Measurements from ENCODE around the gene SPNS1. TPM values are rescaled to one million over a fixed set of nuclear protein-coding genes. Genes with fewer than 3 reads are reported as not detected.

SPNS1 gene
- total RNA-seq, 3 donors from 2014 or later, result 15.1 to 19.5 (median 17.8) TPM

DNA sequence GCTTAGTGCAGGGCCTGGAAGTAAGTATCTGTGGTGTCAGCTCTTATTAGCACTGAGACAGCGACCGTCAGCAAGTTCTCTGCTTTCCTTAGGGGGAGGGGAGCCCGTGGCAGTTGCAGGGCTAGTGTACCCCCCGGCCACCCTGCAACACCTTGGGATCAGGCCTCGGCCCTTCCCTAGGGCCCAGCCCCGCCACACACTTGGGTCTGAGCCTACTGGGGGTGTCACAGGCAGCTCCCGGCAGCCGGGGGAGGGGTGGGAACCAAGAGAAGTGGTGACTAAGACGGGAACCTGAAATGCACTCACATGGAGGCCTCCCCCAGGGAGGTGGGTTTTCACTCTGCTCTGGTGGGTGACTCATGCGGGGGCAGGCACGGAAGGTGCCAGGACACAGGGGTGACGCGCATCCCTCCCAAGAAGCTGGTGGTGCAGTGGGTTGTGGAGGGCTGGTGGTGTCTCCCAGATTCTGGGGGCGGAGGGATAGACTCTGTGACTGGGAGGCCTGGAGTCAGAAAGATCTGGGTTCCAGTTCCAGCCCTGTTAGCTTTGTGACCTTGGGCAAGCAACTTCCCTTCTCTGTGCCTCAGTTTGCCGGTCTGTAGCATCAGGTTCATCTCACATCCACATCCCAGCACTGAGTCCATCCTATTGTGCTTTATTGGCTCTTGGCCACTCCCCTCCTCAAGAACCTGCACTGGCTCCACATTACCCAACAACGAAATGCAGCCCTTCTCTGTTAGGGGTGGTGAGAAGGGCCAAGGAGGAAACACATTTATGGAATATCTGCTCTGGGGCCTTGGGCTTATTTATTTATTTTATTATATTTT is 54.8 kb downstream of the SPNS1 start:
- Histone ChIP-seq H3K27ac (no peak overlapping the region), H3K9me3 (no peaks in the 10 kb centered on the region), H3K27me3 (no peaks in the 10 kb centered on the region), H3K36me3 (no peaks in the 10 kb centered on the region), H3K4me1 (no peaks in the 10 kb centered on the region), H3K4me3 (no peak overlapping the region)
- peak in 1 of 2 donors; percentile 44 for DNase-seq (ENCODE audit: low spot score in 2 of 2)
- TF ChIP-seq POLR2AphosphoS5 (IDR thresholded peaks at IDR 0.05), result no peak
- TF ChIP-seq POLR2A (IDR thresholded peaks at IDR 0.05), result no peak
- TF ChIP-seq, protein P1, sequence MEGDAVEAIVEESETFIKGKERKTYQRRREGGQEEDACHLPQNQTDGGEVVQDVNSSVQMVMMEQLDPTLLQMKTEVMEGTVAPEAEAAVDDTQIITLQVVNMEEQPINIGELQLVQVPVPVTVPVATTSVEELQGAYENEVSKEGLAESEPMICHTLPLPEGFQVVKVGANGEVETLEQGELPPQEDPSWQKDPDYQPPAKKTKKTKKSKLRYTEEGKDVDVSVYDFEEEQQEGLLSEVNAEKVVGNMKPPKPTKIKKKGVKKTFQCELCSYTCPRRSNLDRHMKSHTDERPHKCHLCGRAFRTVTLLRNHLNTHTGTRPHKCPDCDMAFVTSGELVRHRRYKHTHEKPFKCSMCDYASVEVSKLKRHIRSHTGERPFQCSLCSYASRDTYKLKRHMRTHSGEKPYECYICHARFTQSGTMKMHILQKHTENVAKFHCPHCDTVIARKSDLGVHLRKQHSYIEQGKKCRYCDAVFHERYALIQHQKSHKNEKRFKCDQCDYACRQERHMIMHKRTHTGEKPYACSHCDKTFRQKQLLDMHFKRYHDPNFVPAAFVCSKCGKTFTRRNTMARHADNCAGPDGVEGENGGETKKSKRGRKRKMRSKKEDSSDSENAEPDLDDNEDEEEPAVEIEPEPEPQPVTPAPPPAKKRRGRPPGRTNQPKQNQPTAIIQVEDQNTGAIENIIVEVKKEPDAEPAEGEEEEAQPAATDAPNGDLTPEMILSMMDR (IDR thresholded peaks at IDR 0.05), result no peak
- intact Hi-C loops (cut with DNase I; ENCODE audit: low total_unique reads), result no loop called here

- TF ChIP-seq POLR2AphosphoS5 (IDR thresholded peaks at IDR 0.05) (no peak), POLR2A (IDR thresholded peaks at IDR 0.05) (no peak)
- TF ChIP-seq, protein P1 (IDR thresholded peaks at IDR 0.05), result no peak
- no peak overlapping the region for H3K27ac ChIP-seq
- intact Hi-C loops (cut with DNase I; ENCODE audit: low total_unique reads), result no loop called here
- H3K27me3 ChIP-seq, result no peaks in the 10 kb centered on the region
- H3K4me3 ChIP-seq, result no peak overlapping the region
- H3K4me1 ChIP-seq, result no peaks in the 10 kb centered on the region
- H3K36me3 ChIP-seq, result no peaks in the 10 kb centered on the region
- H3K9me3 ChIP-seq, result no peaks in the 10 kb centered on the region
- no peak for DNase-seq (ENCODE audit: low spot score in 2 of 2)
Measured at GRCh38 chr16:29030086-29030840, 55.7 kb downstream of the SPNS1 start.

Other genes with a start within 250 kb of the SPNS1 start
- gene NPIPB9, start 223.0 kb upstream of the SPNS1 start, total RNA-seq, result 10 to 100 TPM in 1 of 3 donors, 1 to 10 TPM in 2; 6.4 to 12.3 (median 6.6) TPM
- 10 to 100 TPM; 43.8 to 62.6 (median 58.1) TPM for gene ATXN2L, start 151.8 kb upstream of the SPNS1 start, total RNA-seq
- 100 to 1,000 TPM in 1 of 3 donors, 10 to 100 TPM in 2; 97.9 to 103 (median 98.4) TPM for gene TUFM, start 128.4 kb upstream of the SPNS1 start, total RNA-seq
- gene SH2B1, start 110.9 kb upstream of the SPNS1 start, total RNA-seq, result 10 to 100 TPM; 20.0 to 28.8 (median 23.6) TPM
- gene ATP2A1, start 96.3 kb upstream of the SPNS1 start, total RNA-seq, result under 1 TPM; 0.15 to 0.48 (median 0.33) TPM
- 10 to 100 TPM; 14.2 to 35.1 (median 25.6) TPM for gene RABEP2, start 49.5 kb upstream of the SPNS1 start, total RNA-seq
- not detected for gene CD19, start 42.8 kb upstream of the SPNS1 start, total RNA-seq
- 10 to 100 TPM; 23.2 to 38.1 (median 27.9) TPM for gene NFATC2IP, start 23.8 kb upstream of the SPNS1 start, total RNA-seq
- gene LAT, start 10.3 kb downstream of the SPNS1 start, total RNA-seq, result 1 to 10 TPM; 4.0 to 8.2 (median 4.3) TPM